EL (cell line): ENCODE measurements around the gene TMEM171.

ENCODE experiments used
- DNase-seq: peaks from one replicate; pipeline ENCODE4 v3.0.0-alpha.2; 2016

The TMEM171 gene

DNA sequence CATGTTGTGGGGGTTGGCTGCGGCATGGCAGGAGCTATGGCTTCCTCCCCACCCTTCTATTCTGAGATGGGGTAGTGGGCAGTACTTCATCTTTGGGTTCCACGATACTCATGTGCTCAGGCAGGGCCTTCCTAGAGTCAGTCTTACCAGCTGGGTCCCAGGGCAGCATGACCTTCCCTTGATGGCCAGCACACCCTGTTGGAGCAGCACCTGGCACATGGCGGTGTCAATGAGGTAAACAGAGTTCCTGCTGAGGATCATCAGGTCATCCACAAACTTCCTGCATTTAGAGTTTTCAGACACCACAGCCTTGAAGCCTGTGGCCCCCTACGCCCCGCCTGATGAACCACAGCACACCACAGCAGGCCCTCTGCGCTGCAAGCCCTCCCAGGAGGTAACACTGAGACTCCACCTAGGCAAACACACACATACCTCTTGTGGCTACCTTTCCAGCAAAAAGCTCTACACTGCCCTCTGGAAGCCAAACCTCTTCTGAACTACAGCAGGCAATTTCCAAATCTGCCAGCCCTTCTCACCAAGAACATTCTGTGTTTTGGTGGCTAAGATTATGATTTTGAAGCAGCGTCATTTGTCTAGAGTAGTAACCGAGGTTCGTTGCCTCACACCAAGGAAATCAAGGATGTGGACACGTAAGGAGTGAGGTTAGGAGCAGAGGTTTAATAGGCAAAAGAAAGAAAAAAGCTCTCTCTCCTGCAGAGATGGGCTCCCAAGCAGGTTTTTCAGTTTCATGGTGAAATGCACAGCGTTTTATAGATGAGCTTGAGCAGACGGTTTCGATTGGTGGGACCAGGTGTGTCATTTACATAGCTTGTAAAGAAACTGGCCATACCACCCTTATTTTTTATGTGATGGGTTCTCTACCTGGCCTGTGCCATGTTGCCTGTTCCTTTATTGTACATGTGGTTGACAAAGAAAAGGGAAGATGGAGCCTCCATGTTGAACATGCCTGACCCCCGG lies 32.3 kb downstream of the TMEM171 start:
- no peak for DNase-seq

DNA sequence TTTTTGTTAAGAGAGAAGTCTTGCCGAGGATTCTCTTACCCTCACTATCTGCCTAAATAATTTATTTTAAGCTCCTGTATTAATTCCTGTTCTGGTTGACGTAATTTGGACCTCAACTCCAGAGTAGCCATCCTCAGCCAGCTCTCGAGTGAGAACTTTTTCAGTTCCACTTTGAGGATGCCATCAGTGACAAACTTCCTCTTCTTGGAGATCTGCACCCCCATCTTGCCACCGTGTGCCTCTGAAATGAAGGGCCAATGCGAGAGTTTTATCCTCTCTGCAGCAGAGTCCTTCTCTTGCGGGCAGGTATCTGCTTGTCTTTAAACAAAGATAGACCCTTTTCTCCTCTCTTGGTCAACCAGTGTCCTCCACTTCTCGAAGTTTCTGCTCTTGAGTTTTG lies 33.1 kb downstream of the TMEM171 start:
- DNase-seq, result no peak

DNA sequence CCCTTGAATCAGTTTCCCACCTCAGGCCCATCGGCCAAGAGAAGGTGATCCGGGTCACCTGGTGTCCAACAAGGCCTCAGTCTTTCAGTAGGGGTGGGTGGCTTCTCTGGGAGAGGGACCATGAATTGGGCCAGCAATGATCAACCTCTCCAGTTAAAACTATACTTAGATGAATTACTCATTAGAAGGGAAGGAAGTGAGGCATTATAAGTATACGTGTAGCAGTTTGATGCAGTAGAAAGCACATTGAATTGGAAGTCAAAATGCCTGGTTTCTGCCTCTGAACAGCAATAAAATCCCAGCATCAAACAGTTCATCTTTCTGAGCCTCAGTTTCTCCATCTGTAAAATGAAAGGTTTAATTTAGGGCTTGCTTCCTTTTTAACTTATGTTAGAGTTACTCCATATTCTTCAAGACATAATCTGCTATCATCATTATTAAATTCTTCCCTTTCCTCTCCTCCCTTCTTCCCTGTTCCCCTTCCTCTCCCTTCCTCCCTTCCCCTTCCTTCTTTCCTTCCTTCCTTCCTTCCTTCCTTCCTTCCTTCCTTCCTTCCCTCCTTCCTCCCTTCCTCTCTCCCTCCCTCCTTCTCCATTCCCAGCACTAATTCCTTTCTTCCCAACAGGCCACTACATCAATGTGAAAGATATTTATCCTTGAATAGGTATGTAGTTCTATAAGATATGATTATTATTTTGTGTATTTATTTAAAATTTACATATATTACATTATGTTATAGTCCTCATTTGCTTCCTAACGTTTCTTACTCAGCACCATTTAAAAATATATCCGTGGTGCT lies 34.0 kb downstream of the TMEM171 start:
- no peak for DNase-seq

DNA sequence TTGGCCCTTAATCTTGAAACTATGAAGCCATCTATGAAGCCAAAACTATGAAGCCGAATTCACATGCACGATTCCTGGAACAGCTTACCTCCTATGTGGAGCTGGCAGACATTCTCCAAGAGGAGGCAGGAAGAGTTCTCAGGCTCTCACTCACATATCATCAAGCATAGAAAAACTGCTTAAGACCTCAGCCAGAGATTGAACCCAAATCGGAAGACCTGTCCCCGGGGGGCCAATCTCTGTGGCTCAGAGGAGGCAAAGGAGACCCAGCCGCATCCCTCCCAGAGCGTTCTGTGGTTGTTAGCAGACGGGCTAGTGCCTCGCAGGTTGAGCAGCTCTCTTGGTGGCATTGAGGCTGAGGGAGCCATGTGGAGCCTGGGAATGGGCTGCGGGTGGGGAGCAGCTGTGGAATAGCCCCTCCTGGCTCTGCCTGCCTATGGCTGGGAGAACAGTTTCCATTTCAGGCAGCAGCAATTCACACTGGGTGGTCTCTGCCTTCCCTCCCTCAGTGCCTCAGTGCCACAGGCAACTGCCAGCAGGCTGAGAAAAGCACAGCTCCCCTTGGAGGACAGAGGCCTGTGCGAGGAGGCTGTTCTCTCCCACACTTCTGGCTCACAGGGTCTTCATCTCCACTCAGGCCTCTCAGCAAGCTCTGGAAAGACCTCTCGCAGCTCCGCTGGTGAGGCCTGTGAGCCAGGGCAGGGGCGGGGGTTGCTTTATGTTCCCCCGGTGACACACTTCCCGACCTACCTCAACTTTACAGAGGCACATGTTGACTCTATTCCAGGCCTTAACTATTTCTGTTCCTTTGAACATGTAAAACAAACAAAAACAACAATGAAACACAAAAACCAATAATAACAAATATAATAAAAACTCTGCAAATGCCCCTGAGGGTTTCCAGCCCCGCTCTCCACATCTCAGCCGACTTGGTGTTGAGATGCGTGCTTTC lies 35.2 kb downstream of the TMEM171 start:
- no peak for DNase-seq

DNA sequence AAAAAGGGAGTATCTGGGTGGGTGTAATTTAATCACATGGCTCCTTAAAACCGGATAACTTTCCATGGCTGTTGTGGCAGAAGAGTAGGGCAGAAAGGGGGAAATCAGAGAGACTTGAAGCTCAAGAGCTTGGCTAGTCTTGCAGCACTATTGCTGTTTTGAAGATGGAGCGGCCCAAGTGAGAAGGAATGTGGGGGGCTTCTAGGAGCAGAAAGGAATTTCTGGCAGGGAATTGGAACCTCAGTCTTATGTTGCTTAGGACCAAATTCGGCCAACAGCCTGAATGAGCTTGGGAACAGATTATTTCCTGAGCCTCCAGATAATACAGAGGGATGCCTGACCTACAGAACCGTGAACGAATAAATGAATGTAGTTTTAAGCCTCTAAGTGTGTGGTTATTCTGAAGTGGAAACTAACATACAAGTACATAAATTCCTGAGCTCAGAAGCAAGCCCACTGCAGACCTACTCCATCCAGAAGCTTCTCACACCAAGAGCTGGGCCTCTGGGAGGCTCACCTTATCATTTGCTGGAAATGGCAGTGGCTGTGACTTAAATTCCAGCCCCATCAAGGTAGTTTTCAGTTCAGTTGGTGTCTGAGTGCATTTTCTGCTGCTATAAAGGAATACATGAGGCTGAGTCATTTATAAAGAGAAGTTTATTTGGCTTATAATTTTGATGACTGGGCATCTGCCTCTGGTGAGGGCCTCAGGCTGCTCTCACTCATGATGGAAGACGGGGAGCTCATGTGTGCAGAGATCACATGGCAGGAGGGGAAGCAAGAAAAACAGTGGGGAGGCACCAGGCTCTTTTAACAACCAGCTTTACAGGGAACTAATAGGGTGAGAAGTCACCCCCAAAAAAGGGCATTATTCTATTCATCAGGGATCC lies 37.3 kb downstream of the TMEM171 start:
- DNase-seq, result no peak

DNA sequence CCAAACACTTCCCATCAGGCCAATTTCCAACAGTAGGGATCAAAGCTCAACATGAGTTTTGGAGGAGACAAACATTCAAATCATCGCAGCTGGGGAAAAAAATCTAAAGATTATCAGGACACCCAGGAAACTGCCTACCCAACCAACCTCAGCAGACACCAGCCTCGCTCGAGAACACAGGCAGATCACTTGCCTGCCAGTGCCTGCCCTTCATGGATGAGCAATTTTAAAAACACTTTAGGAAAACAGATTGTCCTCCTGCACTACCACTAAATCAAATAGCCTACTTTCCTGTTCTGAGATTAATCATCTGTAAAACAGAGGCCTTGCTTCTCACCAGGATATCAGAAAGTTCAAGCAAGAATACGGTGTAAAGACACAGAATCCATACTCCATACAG lies 37.9 kb downstream of the TMEM171 start:
- no peak for DNase-seq

DNA sequence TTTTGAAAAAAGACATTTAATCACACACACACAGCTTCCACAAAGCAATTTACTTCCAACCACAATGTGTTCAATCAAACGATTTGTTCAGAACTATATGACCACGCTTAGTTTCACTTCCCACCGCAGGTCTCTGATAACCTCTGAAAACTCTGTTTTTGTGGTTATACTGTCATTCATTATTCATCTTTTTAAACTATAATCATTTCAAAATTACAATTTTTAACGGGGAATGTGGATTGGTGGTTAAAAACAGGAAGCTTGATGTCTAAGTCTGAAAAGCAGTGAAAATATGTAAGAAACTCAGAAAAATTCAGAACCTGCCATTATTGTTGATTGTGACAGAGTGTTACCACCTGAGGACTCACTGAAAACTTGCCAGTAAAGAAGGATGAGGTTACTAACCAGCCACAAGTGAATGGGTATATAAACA lies 39.9 kb downstream of the TMEM171 start:
- no peak for DNase-seq

DNA sequence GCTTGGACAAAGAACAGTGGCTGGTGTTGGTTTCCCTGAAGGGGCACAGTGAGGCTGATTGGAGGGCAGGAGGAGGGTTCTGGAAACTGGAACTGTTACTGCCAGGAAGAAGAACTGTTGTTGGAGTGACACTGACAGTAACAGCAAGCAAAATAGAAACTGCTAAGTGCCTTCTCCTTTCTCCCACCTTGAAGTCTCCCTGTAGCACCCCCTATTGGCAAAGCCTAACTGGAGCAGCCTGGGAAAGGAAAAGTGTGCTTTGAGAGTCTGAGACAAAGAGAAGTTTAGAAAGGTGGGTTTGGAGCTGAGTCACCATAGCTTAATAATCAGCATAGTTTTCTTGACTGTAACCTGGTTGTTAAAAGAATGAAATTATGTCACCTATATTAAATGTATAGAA lies 50.1 kb downstream of the TMEM171 start:
- DNase-seq, result peak; percentile 31

DNA sequence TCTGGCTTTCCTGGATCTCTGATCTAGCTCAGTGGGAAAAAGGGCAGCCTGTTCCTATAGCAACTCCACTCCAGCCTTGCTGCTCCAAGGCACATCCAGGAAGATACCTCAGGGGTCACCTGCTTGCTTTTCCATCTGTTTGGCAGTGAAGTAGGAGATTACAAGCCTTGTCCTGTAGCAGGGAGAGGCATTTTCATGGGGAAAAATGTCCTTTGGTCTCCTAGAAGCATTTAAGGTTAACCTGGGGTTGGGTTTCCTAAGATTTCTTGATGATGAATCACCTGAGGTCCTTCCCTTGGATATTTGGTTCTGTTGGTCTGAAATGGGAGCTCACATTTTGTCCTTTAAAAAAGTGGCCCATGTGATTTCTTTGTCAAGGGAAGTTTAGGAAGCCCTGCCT lies 51.1 kb downstream of the TMEM171 start:
- DNase-seq, result no peak

DNA sequence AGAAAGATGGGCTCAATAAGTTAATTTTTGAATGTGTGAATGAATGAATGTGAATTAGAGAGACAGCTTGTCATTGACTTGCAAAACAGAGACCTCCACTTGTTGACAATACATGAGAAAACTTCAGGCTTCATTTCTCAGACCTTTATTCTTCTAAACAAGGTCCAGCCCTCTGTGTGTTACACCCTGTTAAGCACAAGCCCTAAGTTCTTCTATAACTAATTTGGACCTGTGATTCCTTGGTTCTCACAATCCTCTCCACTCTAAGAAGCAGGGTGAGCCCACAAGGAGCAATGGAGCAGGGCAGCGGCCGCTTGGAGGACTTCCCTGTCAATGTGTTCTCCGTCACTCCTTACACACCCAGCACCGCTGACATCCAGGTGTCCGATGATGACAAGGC lies 52.6 kb downstream of the TMEM171 start, which contains the start of gene TMEM174:
TMEM174 (plus strand) TSS at position 243 of the 400 bp plus-strand sequence; CDS start at position 294, 51 bp downstream.
- DNase-seq, result no peak

DNA sequence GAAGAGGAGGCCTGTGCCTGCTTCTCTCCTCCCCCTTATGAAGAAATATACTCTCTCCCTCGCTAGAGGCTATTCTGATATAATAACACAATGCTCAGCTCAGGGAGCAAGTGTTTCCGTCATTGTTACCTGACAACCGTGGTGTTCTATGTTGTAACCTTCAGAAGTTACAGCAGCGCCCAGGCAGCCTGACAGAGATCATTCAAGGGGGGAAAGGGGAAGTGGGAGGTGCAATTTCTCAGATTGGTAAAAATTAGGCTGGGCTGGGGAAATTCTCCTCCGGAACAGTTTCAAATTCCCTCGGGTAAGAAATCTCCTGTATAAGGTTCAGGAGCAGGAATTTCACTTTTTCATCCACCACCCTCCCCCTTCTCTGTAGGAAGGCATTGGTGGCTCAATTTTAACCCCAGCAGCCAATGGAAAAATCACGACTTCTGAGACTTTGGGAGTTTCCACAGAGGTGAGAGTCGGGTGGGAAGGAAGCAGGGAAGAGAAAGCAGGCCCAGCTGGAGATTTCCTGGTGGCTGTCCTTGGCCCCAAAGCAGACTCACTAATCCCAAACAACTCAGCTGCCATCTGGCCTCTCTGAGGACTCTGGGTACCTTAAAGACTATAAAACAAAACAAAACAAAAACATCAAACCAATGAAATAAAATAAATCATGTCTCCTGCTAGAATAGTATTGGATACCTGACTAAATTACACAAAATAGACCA lies 53.9 kb downstream of the TMEM171 start:
- no peak for DNase-seq

DNA sequence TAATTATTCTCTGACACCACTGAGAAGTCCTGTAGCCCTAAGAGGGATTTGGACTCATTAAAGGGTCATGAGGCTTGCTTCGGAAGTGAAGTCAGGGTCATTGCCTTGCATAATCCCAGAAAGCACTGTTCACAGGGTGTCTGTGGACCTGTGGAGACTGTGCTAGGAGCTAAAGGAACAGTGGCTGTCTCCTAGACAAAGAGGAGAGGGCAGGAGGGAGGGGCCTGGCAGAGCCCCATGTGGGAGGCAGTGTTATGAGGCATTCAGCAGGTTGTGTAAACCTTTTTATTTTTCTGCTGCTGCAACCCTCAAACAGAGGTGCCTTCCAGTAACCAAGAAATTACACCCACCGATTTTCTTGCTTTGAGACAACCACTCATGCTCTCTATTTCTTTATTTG lies 55.9 kb downstream of the TMEM171 start:
- DNase-seq, result no peak

DNA sequence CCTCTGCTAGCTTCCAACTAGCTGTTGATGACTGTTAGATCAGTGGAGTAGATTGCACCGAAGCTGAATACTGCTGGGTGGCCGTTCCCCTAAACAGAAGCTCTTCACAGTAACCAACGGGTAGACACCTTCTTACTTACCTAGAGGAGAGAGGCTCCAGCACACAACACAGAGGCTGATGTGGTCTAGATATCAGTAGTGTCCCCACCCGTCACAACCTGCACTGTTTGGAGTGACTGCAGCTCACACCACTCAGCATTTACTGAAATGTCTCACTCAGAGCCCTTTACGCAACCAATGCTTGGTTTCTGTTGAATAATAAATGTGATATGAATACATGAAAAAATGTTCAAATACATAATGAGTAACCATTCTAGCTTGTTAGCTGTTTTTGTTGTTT lies 57.9 kb downstream of the TMEM171 start:
- DNase-seq, result no peak

DNA sequence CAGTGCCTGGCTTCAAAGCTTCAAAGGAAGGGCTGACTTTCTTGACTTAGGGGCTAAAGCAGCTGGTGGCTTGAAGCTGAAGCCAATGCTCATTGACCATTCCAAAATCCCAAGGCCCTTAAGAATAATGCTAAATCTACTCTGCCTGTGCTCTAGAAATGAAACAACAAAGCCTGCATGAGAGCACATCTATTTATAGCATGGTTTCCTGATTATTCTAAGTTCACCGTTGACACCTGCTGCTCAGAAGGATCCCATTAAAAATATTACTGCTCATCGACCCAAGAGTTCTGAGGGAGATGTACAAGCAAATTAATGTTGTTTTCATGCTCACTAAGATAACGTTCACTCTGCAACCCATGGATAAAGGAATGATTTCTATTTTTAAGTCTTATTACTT lies 59.4 kb downstream of the TMEM171 start:
- no peak for DNase-seq

DNA sequence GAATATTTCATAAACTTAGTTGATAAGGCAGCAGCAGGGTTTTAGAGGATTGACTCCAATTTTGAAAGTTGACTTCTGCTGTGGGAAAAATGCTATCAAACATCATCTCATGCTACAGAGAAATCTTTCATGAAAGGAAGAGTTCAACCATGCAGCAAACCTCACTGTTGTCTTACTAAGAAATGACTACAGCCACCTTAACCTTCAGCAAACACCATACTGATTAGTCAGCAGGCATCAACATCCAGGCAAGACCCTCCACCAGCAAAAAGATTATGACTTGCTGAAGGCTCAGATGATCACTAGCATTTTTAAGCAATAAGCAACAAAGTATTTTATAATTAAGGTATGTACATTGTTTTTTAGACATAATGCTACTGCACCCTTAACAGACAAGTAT lies 60.2 kb downstream of the TMEM171 start:
- peak; percentile 33 for DNase-seq
